IMR-90 (cell line): Measurements from ENCODE around the gene BLNK. TPM values are rescaled to one million over a fixed set of nuclear protein-coding genes. Genes with fewer than 3 reads are reported as not detected.

Experiments
- ATAC-seq: fragments of 200-7000 bp; cut with Tn5 transposase; 2 replicates; pipeline ENCODE4 v1.9.1; 2020; ENCODE audit warnings: low read depth, mild to moderate bottlenecking, moderate library complexity
- BruUV-seq: library from RNA; stranded (reverse); fragments of 400-500 nt; replicated peaks from 2 replicates; lab custom pipeline; 2021; lab: Mats Ljungman, UMichigan
- CTCF ChIA-PET: fragments of 300-600 bp; formaldehyde crosslinking; extraction: SDS; loops from one replicate; lab custom pipeline; 2021; ENCODE audit warnings: antibody characterized with exemption; lab: Yijun Ruan, JAX
- POLR2A ChIA-PET: fragments of 300-600 bp; sonication (Branson Sonifier 250); formaldehyde crosslinking; loops from one replicate; lab custom pipeline; 2022; ENCODE audit warnings: antibody characterized with exemption; ENCODE audit not compliant: unreplicated experiment; lab: Charles Lee
- DNase-seq: peaks from one replicate; pipeline ENCODE4 v3.0.0; 2013
- H2AFZ ChIP-seq: replicated peaks from 2 replicates; pipeline ENCODE3; 2013; ENCODE audit warnings: low read length, mild to moderate bottlenecking; ENCODE audit not compliant: poor library complexity
- H2AK5ac ChIP-seq: 2 replicates; pipeline ENCODE4 v1.6.1; 2013; ENCODE audit warnings: low read depth, low read length, inconsistent platforms
- H2AK9ac ChIP-seq: replicated peaks from 2 replicates; pipeline ENCODE3; 2013; ENCODE audit warnings: mild to moderate bottlenecking, low read depth, low read length, moderate library complexity; ENCODE audit not compliant: poor library complexity
- H2BK120ac ChIP-seq: 2 replicates; pipeline ENCODE4 v1.6.1; 2013; ENCODE audit warnings: low read depth, low read length, inconsistent platforms
- H2BK15ac ChIP-seq: 3 replicates; pipeline ENCODE4 v1.6.1; 2013; ENCODE audit warnings: low read depth, low read length, inconsistent platforms
- H2BK20ac ChIP-seq: 2 replicates; pipeline ENCODE4 v1.6.1; 2013; ENCODE audit warnings: low read depth, mild to moderate bottlenecking, inconsistent platforms, low read length, moderate library complexity
- H2BK5ac ChIP-seq: 2 replicates; pipeline ENCODE4 v1.6.1; 2013; ENCODE audit warnings: mild to moderate bottlenecking, low read depth, low read length, inconsistent platforms; ENCODE audit not compliant: poor library complexity, severe bottlenecking
- H3K14ac ChIP-seq: replicated peaks from 2 replicates; pipeline ENCODE4 v1.6.1; 2013; ENCODE audit warnings: low read depth, low read length, inconsistent platforms
- H3K18ac ChIP-seq: 2 replicates; pipeline ENCODE4 v1.6.1; 2013; ENCODE audit warnings: low read depth, low read length, control low read depth
- H3K23ac ChIP-seq: 2 replicates; pipeline ENCODE4 v1.6.1; 2013; ENCODE audit warnings: low read depth, low read length, inconsistent platforms
- H3K27ac ChIP-seq: 2 replicates; pipeline ENCODE4 v1.5.1; 2013; ENCODE audit warnings: mild to moderate bottlenecking, control low read depth, low read length; ENCODE audit not compliant: insufficient read depth
- H3K27me3 ChIP-seq: 2 replicates; pipeline ENCODE4 v1.6.1; 2013; ENCODE audit warnings: low read length; ENCODE audit not compliant: control insufficient read depth, insufficient read depth
- H3K36me3 ChIP-seq: 2 replicates; pipeline ENCODE4 v1.6.1; 2013; ENCODE audit warnings: low read length, mixed read lengths; ENCODE audit not compliant: control insufficient read depth, insufficient read depth
- H3K4ac ChIP-seq: 2 replicates; pipeline ENCODE4 v1.6.1; 2013; ENCODE audit warnings: low read depth, low read length, inconsistent platforms
- H3K4me1 ChIP-seq: 2 replicates; pipeline ENCODE4 v1.6.1; 2013; ENCODE audit warnings: low read length, mixed read lengths; ENCODE audit not compliant: control insufficient read depth, insufficient read depth
- H3K4me2 ChIP-seq: 2 replicates; pipeline ENCODE4 v1.6.1; 2013; ENCODE audit warnings: low read depth, mild to moderate bottlenecking, control low read depth, low read length, moderate library complexity
- H3K4me3 ChIP-seq: 2 replicates; pipeline ENCODE4 v1.5.1; 2013; ENCODE audit warnings: low read depth, mild to moderate bottlenecking, control low read depth, low read length, moderate library complexity; ENCODE audit not compliant: insufficient read depth
- H3K56ac ChIP-seq: 2 replicates; pipeline ENCODE4 v1.6.1; 2013; ENCODE audit warnings: low read length, inconsistent platforms; ENCODE audit not compliant: insufficient read depth; ENCODE audit errors: extremely low read depth
- H3K79me1 ChIP-seq, 2 experiments: 2 replicates each; pipeline ENCODE4 v1.6.1; 2013; ENCODE audit warnings: low read length in 2 of 2, inconsistent platforms in 1 of 2, low read depth in 1 of 2
- H3K9ac ChIP-seq: 2 replicates; pipeline ENCODE4 v1.6.1; 2013; ENCODE audit warnings: low read depth, low read length, control low read depth
- H3K9me1 ChIP-seq: 2 replicates; pipeline ENCODE4 v1.6.1; 2013; ENCODE audit warnings: low read length, inconsistent platforms; ENCODE audit not compliant: insufficient read depth
- H3K9me3 ChIP-seq: 2 replicates; pipeline ENCODE4 v1.6.1; 2013; ENCODE audit warnings: low read length; ENCODE audit not compliant: control insufficient read depth, insufficient read depth
- H4K20me1 ChIP-seq: 2 replicates; pipeline ENCODE4 v1.6.1; 2013; ENCODE audit warnings: low read length, inconsistent platforms; ENCODE audit not compliant: insufficient read depth
- H4K5ac ChIP-seq: 2 replicates; pipeline ENCODE4 v1.6.1; 2013; ENCODE audit warnings: mild to moderate bottlenecking, low read depth, low read length, control low read depth
- H4K8ac ChIP-seq, 2 experiments: 2 replicates each; pipeline ENCODE4 v1.6.1; 2013; ENCODE audit warnings: low read depth in 2 of 2, low read length in 2 of 2, control low read depth in 1 of 2, inconsistent platforms in 1 of 2
- H4K91ac ChIP-seq: 2 replicates; pipeline ENCODE4 v1.6.1; 2013; ENCODE audit warnings: low read depth, low read length, inconsistent platforms; ENCODE audit not compliant: insufficient read depth
- CHD1 ChIP-seq: IDR thresholded peaks from 2 replicates; pipeline ENCODE4 v1.6.1; 2012; ENCODE audit warnings: low read depth, low read length, improper control_type of control experiment
- SMC3 ChIP-seq: fragments of 150-350 bp; IDR thresholded peaks from 2 replicates; pipeline ENCODE4 v1.6.1; 2016; ENCODE audit warnings: low read depth, mild to moderate bottlenecking, antibody characterized with exemption, low read length, moderate library complexity
- WGBS, 2 experiments: methylation state at CpG; one replicate each; pipeline versions ENCODE4 v1.1.5 to v1.1.7; 2013; ENCODE audit warnings: missing lambda C conversion rate in 2 of 2; ENCODE audit not compliant: insufficient read length in 1 of 2; ENCODE audit errors: extremely low coverage in 2 of 2; 5-methylcytosine and 5-hydroxymethylcytosine counted together
- dilution Hi-C: fragments of 300-500 bp; cut with HindIII; formaldehyde crosslinking; loops from one replicate; pipeline ENCODE4 v1.14.3; 2018; ENCODE audit warnings: low sequenced_read_pairs; ENCODE audit not compliant: unreplicated experiment
- in situ Hi-C: fragments of 300-500 bp; cut with MboI; formaldehyde crosslinking; loops from 3 replicates; pipeline ENCODE4 v1.14.3; 2019; ENCODE audit warnings: low sequenced_read_pairs, inconsistent platforms, mixed read lengths
- intact Hi-C: fragments of 100-400 bp; cut with micrococcal nuclease; formaldehyde crosslinking; loops from 2 replicates; pipeline ENCODE4 v1.10.0; 2022
- polyA plus RNA-seq, 3 experiments: library from polyadenylated mRNA; depleted of rRNA; stranded (reverse); fragments of >200 nt; gene quantifications; 2 replicates each; pipeline ENCODE4 v1.2.3, GENCODE V29; 2012; ENCODE audit warnings: low replicate concordance in 1 of 3
- total RNA-seq: library from RNA; depleted of rRNA; stranded (reverse); fragments of >200 nt; gene quantifications from 2 replicates; pipeline ENCODE4 v1.2.3, GENCODE V29; 2012
- TF ChIP-seq, protein P1 (sequence below): fragments of 150-350 bp; IDR thresholded peaks from 2 replicates; pipeline ENCODE4 v1.6.1; 2017; ENCODE audit warnings: mild to moderate bottlenecking, antibody characterized with exemption, low read length, low read depth

The BLNK gene
- total and polyA plus RNA-seq, 2 of the 4 experiments (the other 2 are of a cell fraction), result not detected

DNA sequence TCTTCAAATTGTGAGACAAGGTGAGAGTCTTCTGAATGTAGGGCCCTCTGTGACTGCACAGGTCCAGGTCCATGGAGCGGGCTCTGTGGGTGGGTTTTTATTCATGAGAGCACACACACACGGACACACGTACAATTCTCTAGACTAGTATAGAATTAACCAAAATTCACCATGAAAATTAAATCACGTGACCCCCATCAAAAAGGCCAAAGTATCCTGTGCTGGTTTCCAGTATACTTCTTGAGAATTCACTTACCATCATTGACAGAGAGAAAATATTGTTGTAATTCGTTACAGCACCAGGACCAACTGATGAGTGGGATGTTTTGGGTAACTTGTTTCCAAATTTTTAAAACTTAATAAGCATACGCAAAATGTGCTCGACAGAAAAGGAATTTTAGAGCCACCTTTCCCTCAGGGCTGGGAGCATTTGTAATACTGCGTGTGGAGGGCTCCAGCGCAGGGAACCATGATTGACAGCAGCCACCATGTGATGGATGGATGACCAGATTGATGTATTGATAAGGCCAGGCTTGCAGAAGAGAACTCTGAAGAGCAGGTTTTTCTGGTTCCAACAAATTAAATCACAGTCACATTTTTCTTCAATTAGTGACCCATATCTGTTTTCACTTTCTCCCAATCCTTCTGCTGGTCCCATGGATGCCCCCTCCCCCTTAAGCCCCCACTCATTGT, 18.0 kb upstream of the BLNK start:
- H3K27ac ChIP-seq, result no peak overlapping the region
- dilution Hi-C loops, result no loop called here

More for the DNA sequence above, 18.0 kb upstream of the BLNK start:
- Histone ChIP-seq H3K4me1 (no peaks in the 10 kb centered on the region), H3K18ac (no peak overlapping the region), H3K9ac (no peak overlapping the region), H2AK5ac (no peak overlapping the region), H3K4me3 (no peak overlapping the region), H2AK9ac (no peak overlapping the region), H4K91ac (no peak overlapping the region), H3K9me3 (no peaks in the 10 kb centered on the region), H3K27me3 (no peaks in the 10 kb centered on the region), H3K4me2 (no peak overlapping the region), H2BK20ac (no peak overlapping the region), H2BK5ac (no peak overlapping the region), H3K23ac (no peak overlapping the region), H3K9me1 (no peaks in the 10 kb centered on the region), H4K20me1 (no peaks in the 10 kb centered on the region), H3K36me3 (no peaks in the 10 kb centered on the region), H2AFZ (no peak overlapping the region), H3K56ac (no peak overlapping the region), H4K8ac (no peak overlapping the region), H4K5ac (no peak overlapping the region), H3K14ac (no peak overlapping the region), H2BK120ac (no peak overlapping the region), H2BK15ac (no peak overlapping the region), H3K4ac (no peak overlapping the region), H3K79me1 (no peaks in the 10 kb centered on the region)
- no CpG with 5 or more reads among the region's 9 CpGs for WGBS, 2 experiments
- no TSS peak for BruUV-seq
- no peak for ATAC-seq
- intact Hi-C loops, result no loop called here
- CTCF ChIA-PET, result no interaction called here
- TF ChIP-seq, protein P1, sequence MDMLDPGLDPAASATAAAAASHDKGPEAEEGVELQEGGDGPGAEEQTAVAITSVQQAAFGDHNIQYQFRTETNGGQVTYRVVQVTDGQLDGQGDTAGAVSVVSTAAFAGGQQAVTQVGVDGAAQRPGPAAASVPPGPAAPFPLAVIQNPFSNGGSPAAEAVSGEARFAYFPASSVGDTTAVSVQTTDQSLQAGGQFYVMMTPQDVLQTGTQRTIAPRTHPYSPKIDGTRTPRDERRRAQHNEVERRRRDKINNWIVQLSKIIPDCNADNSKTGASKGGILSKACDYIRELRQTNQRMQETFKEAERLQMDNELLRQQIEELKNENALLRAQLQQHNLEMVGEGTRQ, result no peak
- TF ChIP-seq SMC3 (no peak), CHD1 (no peak)
- no peak for DNase-seq
- POLR2A ChIA-PET, result no interaction called here
- in situ Hi-C loops, result no loop called here
